HEK293 (cell line): Measurements from ENCODE around the gene HAND1.

Experiments used
- CTCF ChIA-PET: fragments of 350-600 bp; formaldehyde crosslinking; extraction: SDS; loops from one replicate; lab custom pipeline; 2021; ENCODE audit warnings: antibody characterized with exemption; lab: Yijun Ruan, JAX
- POLR2A ChIA-PET: fragments of 300-600 bp; formaldehyde crosslinking; extraction: SDS; loops from one replicate; lab custom pipeline; 2020; ENCODE audit warnings: antibody characterized with exemption, inconsistent platforms; lab: Yijun Ruan, JAX
- H3K27ac ChIP-seq: fragments of 200-500 bp; sonication (Bioruptor generic); 2 replicates; pipeline ENCODE4 v1.5.1; 2014; ENCODE audit warnings: low read depth, low read length, control low read depth, inconsistent platforms; ENCODE audit errors: extremely low read depth
- H3K36me3 ChIP-seq, 2 experiments: fragments of 200-500 bp in 1 of 2; sonication (Bioruptor generic) in 1 of 2; 1 replicate in 1 of 2; 2 replicates in 1 of 2; pipeline ENCODE4 v1.5.1; 2014 to 2017; ENCODE audit warnings: inconsistent platforms in 2 of 2, low read length in 2 of 2; ENCODE audit not compliant: control insufficient read depth in 2 of 2, insufficient read depth in 1 of 2
- H3K4me1 ChIP-seq: fragments of 200-500 bp; sonication (Bioruptor generic); 2 replicates; pipeline ENCODE4 v1.5.1; 2014; ENCODE audit warnings: mild to moderate bottlenecking, low read length, inconsistent platforms; ENCODE audit not compliant: control insufficient read depth, insufficient read depth
- H3K4me3 ChIP-seq: 2 replicates; pipeline ENCODE4 v1.5.1; 2011; ENCODE audit warnings: low read depth, mild to moderate bottlenecking, control low read depth, low read length, moderate library complexity
- H3K9me3 ChIP-seq: fragments of 200-500 bp; sonication (Bioruptor generic); 2 replicates; pipeline ENCODE4 v1.5.1; 2014; ENCODE audit warnings: low read depth, low read length, inconsistent platforms; ENCODE audit not compliant: control insufficient read depth, insufficient read depth
- ELK4 ChIP-seq: IDR thresholded peaks from 2 replicates; pipeline ENCODE4 v1.6.1; 2011; ENCODE audit warnings: mild to moderate bottlenecking, low read depth, low read length, borderline replicate concordance
- GLIS1 ChIP-seq: fragments of 450-650 bp; formaldehyde crosslinking; IDR thresholded peaks from 2 replicates; pipeline ENCODE4 v1.5.1; 2016; ENCODE audit warnings: missing biosample characterization, missing genetic modification characterization
- SALL2 ChIP-seq: fragments of 450-650 bp; formaldehyde crosslinking; IDR thresholded peaks from 2 replicates; pipeline ENCODE4 v1.5.0; 2017; ENCODE audit warnings: missing biosample characterization, mild to moderate bottlenecking, missing genetic modification characterization, borderline replicate concordance
- SP2 ChIP-seq: fragments of 450-650 bp; formaldehyde crosslinking; IDR thresholded peaks from 2 replicates; pipeline ENCODE4 v1.5.1; 2016; ENCODE audit warnings: missing biosample characterization, missing genetic modification characterization
- SP7 ChIP-seq: fragments of 450-650 bp; formaldehyde crosslinking; IDR thresholded peaks from 2 replicates; pipeline ENCODE4 v1.5.1; 2016; ENCODE audit warnings: missing biosample characterization, missing genetic modification characterization
- YY1 ChIP-seq: fragments of 450-650 bp; formaldehyde crosslinking; IDR thresholded peaks from 2 replicates; pipeline ENCODE4 v1.5.1; 2018; ENCODE audit warnings: missing biosample characterization, missing genetic modification characterization
- ZBTB20 ChIP-seq: fragments of 450-650 bp; formaldehyde crosslinking; IDR thresholded peaks from 2 replicates; pipeline ENCODE4 v1.5.1; 2016; ENCODE audit warnings: missing biosample characterization, missing genetic modification characterization
- ZNF121 ChIP-seq: fragments of 450-650 bp; formaldehyde crosslinking; IDR thresholded peaks from 2 replicates; pipeline ENCODE4 v1.5.1; 2016; ENCODE audit warnings: missing biosample characterization, missing genetic modification characterization
- ZNF138 ChIP-seq: fragments of 450-650 bp; formaldehyde crosslinking; IDR thresholded peaks from 2 replicates; pipeline ENCODE4 v1.5.1; 2016; ENCODE audit warnings: missing biosample characterization, missing genetic modification characterization, borderline replicate concordance
- ZNF146 ChIP-seq: fragments of 450-650 bp; formaldehyde crosslinking; IDR thresholded peaks from 2 replicates; pipeline ENCODE4 v1.5.1; 2016; ENCODE audit warnings: missing biosample characterization, missing genetic modification characterization
- ZNF148 ChIP-seq: fragments of 450-650 bp; formaldehyde crosslinking; IDR thresholded peaks from 2 replicates; pipeline ENCODE4 v1.5.0; 2017; ENCODE audit warnings: missing biosample characterization, missing genetic modification characterization, borderline replicate concordance
- ZNF155 ChIP-seq: fragments of 450-650 bp; formaldehyde crosslinking; IDR thresholded peaks from 2 replicates; pipeline ENCODE4 v1.5.1; 2016; ENCODE audit warnings: missing biosample characterization, missing genetic modification characterization
- ZNF202 ChIP-seq: fragments of 450-650 bp; formaldehyde crosslinking; IDR thresholded peaks from 2 replicates; pipeline ENCODE4 v1.5.1; 2016; ENCODE audit warnings: missing biosample characterization, missing genetic modification characterization, borderline replicate concordance
- ZNF23 ChIP-seq: fragments of 450-650 bp; formaldehyde crosslinking; IDR thresholded peaks from 2 replicates; pipeline ENCODE4 v1.5.1; 2016; ENCODE audit warnings: missing biosample characterization, missing genetic modification characterization, borderline replicate concordance
- ZNF350 ChIP-seq: fragments of 450-650 bp; formaldehyde crosslinking; IDR thresholded peaks from 2 replicates; pipeline ENCODE4 v1.5.0; 2017; ENCODE audit warnings: missing biosample characterization, mild to moderate bottlenecking, missing genetic modification characterization
- ZNF558 ChIP-seq: fragments of 450-650 bp; formaldehyde crosslinking; IDR thresholded peaks from 2 replicates; pipeline ENCODE4 v1.5.1; 2016; ENCODE audit warnings: missing biosample characterization, missing genetic modification characterization
- ZNF600 ChIP-seq: fragments of 450-650 bp; formaldehyde crosslinking; IDR thresholded peaks from 2 replicates; pipeline ENCODE4 v1.5.1; 2016; ENCODE audit warnings: missing biosample characterization, missing genetic modification characterization
- ZNF654 ChIP-seq: fragments of 450-650 bp; formaldehyde crosslinking; IDR thresholded peaks from 2 replicates; pipeline ENCODE4 v1.5.1; 2016; ENCODE audit warnings: low read depth, missing biosample characterization, missing genetic modification characterization
- TF ChIP-seq, protein P1 (sequence below): fragments of 450-650 bp; formaldehyde crosslinking; IDR thresholded peaks from 2 replicates; pipeline ENCODE4 v1.5.1; 2016; ENCODE audit warnings: missing biosample characterization, missing genetic modification characterization
- TF ChIP-seq, protein P2 (sequence below): fragments of 450-650 bp; formaldehyde crosslinking; IDR thresholded peaks from 2 replicates; pipeline ENCODE4 v1.5.1; 2016; ENCODE audit warnings: missing biosample characterization, missing genetic modification characterization
- TF ChIP-seq, protein P3 (sequence below): fragments of 450-650 bp; formaldehyde crosslinking; IDR thresholded peaks from 2 replicates; pipeline ENCODE4 v1.5.1; 2016; ENCODE audit warnings: missing biosample characterization, missing genetic modification characterization
- TF ChIP-seq, protein P4 (sequence below): fragments of 450-650 bp; formaldehyde crosslinking; IDR thresholded peaks from 2 replicates; pipeline ENCODE4 v1.5.1; 2017; ENCODE audit warnings: missing biosample characterization, missing genetic modification characterization
- TF ChIP-seq, protein P5 (sequence below): fragments of 450-650 bp; formaldehyde crosslinking; IDR thresholded peaks from 2 replicates; pipeline ENCODE4 v1.5.1; 2016; ENCODE audit warnings: missing biosample characterization, missing genetic modification characterization

The HAND1 gene

DNA sequence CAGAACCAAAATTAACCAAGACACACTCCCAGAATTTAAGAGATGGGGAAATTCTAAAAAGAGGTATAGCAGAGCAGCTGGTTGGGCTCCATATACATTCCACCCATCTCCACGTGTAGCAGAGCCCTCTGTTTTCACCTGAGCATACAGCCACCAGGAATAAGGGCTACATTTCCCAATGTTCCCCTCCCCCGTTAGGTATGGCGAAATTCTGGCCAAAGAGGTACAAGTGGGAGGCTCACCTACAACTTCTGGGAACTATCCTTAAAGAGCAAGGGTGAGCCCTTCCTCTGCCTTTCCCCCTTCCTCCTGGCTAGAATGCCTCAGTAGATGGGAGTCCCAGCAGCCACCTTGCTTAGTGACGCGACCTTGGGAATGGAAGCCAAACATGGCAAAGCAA lies 37.5 kb downstream of the HAND1 start (continued):
- TF ChIP-seq YY1 (no peak), ELK4 (no peak), ZBTB20 (no peak)
- TF ChIP-seq, all 188 proteins: peak for 0

DNA sequence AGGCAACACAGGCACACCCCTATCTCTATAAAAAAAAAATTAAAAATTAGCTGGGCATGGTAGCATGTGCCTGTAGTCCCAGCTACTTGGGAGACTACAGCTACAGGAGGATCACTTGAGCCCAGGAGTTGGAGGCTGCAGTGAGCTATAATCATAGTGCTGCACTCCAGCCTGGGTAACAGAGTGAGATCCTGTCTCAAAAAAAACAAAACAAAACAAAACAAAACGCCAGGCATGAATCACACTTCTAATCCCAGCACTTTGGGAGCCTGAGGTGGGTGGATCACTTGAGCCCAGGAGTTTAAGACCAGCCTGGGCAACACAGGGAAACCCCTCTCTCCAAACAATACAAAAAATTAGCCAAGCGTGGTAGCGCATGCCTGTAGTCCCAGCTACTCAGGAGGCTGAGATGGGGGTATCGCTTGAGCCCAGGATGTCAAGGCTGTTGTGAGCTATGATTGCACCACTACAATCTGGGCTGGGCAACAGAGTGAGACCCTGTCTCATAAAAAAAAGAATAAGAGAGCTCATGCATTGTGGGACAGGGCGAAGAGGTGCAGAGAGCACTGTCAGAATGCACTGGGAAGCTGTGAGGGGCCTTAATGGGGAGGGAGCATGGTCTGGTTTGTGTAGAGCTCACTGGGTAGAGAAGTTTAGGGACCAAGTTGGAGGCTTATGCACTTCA lies 40.6 kb downstream of the HAND1 start:
- H3K9me3 ChIP-seq, result no peaks in the 10 kb centered on the region
- TF ChIP-seq GLIS1 (tag by site-specific recombination) (no peak), SALL2 (tag by site-specific recombination) (no peak), ZNF654 (tag by site-specific recombination) (no peak), ZNF23 (tag by site-specific recombination) (no peak), ZNF121 (tag by site-specific recombination) (peak; percentile 50; the same call in 1 of the 2 replicates), SP7 (tag by site-specific recombination) (peak; percentile 49), ZNF146 (tag by site-specific recombination) (no peak), ZNF600 (tag by site-specific recombination) (0 out of 2 replicates have a peak, but pooled peaks have one; percentile 26), SP2 (tag by site-specific recombination) (no peak), ZNF558 (tag by site-specific recombination) (no peak), ZNF155 (tag by site-specific recombination) (no peak), ZNF202 (tag by site-specific recombination) (no peak)
- TF ChIP-seq, protein P1, sequence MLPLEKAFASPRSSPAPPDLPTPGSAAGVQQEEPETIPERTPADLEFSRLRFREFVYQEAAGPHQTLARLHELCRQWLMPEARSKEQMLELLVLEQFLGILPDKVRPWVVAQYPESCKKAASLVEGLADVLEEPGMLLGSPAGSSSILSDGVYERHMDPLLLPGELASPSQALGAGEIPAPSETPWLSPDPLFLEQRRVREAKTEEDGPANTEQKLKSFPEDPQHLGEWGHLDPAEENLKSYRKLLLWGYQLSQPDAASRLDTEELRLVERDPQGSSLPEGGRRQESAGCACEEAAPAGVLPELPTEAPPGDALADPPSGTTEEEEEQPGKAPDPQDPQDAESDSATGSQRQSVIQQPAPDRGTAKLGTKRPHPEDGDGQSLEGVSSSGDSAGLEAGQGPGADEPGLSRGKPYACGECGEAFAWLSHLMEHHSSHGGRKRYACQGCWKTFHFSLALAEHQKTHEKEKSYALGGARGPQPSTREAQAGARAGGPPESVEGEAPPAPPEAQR (tag by site-specific recombination), result no peak
- TF ChIP-seq, protein P2, sequence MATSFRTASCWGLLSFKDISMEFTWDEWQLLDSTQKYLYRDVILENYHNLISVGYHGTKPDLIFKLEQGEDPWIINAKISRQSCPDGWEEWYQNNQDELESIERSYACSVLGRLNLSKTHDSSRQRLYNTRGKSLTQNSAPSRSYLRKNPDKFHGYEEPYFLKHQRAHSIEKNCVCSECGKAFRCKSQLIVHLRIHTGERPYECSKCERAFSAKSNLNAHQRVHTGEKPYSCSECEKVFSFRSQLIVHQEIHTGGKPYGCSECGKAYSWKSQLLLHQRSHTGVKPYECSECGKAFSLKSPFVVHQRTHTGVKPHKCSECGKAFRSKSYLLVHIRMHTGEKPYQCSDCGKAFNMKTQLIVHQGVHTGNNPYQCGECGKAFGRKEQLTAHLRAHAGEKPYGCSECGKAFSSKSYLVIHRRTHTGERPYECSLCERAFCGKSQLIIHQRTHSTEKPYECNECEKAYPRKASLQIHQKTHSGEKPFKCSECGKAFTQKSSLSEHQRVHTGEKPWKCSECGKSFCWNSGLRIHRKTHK, result no peak
- POLR2A ChIA-PET, result interaction anchor here (1.0 kb wide), 1 partner anchor 10 kb away, joined by 4 read pairs; no protein-coding TSS in a partner anchor
- H3K4me1 ChIP-seq, result no peaks in the 10 kb centered on the region
- no peak overlapping the region for H3K4me3 ChIP-seq
- no peak overlapping the region for H3K27ac ChIP-seq
- CTCF ChIA-PET, result interaction anchor here (0.7 kb wide), 1 partner anchor 365 kb away, joined by 3 read pairs; no protein-coding TSS in a partner anchor
- H3K36me3 ChIP-seq, result peaks cover 37 to 64% of the 10 kb centered on the region in 2 experiments

GRCh38 chr5:154435226-154435625 lies 42.8 kb downstream of the HAND1 start:
- ChIA-PET POLR2A (no interaction called here), CTCF (no interaction called here)
- H3K9me3 ChIP-seq, result no peaks in the 10 kb centered on the region
- H3K36me3 ChIP-seq, result peaks cover 34 to 42% of the 10 kb centered on the region in 2 experiments
- H3K27ac ChIP-seq, result no peak overlapping the region
- H3K4me1 ChIP-seq, result no peaks in the 10 kb centered on the region
- H3K4me3 ChIP-seq, result no peak overlapping the region
- TF ChIP-seq ZNF148 (tag by site-specific recombination), result no peak
- TF ChIP-seq, protein P3, sequence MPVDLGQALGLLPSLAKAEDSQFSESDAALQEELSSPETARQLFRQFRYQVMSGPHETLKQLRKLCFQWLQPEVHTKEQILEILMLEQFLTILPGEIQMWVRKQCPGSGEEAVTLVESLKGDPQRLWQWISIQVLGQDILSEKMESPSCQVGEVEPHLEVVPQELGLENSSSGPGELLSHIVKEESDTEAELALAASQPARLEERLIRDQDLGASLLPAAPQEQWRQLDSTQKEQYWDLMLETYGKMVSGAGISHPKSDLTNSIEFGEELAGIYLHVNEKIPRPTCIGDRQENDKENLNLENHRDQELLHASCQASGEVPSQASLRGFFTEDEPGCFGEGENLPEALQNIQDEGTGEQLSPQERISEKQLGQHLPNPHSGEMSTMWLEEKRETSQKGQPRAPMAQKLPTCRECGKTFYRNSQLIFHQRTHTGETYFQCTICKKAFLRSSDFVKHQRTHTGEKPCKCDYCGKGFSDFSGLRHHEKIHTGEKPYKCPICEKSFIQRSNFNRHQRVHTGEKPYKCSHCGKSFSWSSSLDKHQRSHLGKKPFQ (tag by site-specific recombination), result no peak
- TF ChIP-seq ZNF350, result no peak
- TF ChIP-seq, protein P4, sequence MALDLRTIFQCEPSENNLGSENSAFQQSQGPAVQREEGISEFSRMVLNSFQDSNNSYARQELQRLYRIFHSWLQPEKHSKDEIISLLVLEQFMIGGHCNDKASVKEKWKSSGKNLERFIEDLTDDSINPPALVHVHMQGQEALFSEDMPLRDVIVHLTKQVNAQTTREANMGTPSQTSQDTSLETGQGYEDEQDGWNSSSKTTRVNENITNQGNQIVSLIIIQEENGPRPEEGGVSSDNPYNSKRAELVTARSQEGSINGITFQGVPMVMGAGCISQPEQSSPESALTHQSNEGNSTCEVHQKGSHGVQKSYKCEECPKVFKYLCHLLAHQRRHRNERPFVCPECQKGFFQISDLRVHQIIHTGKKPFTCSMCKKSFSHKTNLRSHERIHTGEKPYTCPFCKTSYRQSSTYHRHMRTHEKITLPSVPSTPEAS (tag by site-specific recombination), result no peak
- TF ChIP-seq ZNF138 (tag by site-specific recombination), result no peak
- TF ChIP-seq, protein P5, sequence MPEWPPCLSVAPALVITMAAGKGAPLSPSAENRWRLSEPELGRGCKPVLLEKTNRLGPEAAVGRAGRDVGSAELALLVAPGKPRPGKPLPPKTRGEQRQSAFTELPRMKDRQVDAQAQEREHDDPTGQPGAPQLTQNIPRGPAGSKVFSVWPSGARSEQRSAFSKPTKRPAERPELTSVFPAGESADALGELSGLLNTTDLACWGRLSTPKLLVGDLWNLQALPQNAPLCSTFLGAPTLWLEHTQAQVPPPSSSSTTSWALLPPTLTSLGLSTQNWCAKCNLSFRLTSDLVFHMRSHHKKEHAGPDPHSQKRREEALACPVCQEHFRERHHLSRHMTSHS (tag by site-specific recombination), result no peak
